Skeletal muscle satellite cell (primary cell): ENCODE measurements around the gene TBX5. TPM values are rescaled to one million over a fixed set of nuclear protein-coding genes. Genes with fewer than 3 reads are reported as not detected.

Experiments
- H3K27me3 ChIP-seq: 2 replicates; pipeline ENCODE4 v1.7.0; 2013; ENCODE audit warnings: low read length; ENCODE audit not compliant: control insufficient read depth, insufficient read depth
- H3K36me3 ChIP-seq: 2 replicates; pipeline ENCODE4 v1.7.0; 2013; ENCODE audit warnings: mild to moderate bottlenecking, control low read depth, low read length; ENCODE audit not compliant: insufficient read depth
- H3K4me1 ChIP-seq: 2 replicates; pipeline ENCODE4 v1.7.0; 2013; ENCODE audit warnings: low read length; ENCODE audit not compliant: control insufficient read depth, insufficient read depth
- H3K4me2 ChIP-seq: 2 replicates; pipeline ENCODE4 v1.7.0; 2013; ENCODE audit warnings: mild to moderate bottlenecking, low read length
- H3K4me3 ChIP-seq: 2 replicates; pipeline ENCODE4 v1.7.0; 2013; ENCODE audit warnings: low read length
- H3K9ac ChIP-seq: 2 replicates; pipeline ENCODE4 v1.7.0; 2013; ENCODE audit warnings: mild to moderate bottlenecking, low read depth, low read length, moderate library complexity
- H3K9me3 ChIP-seq: replicated peaks from 2 replicates; pipeline ENCODE4 v1.7.0; 2013; ENCODE audit warnings: mild to moderate bottlenecking, control low read depth, low read length
- total RNA-seq: library from RNA; depleted of rRNA; stranded (reverse); fragments of >200 nt; gene quantifications from 2 replicates; pipeline ENCODE4 v1.2.3, GENCODE V29; 2012; rRNA removed

Gene TBX5
- 3.3 and 4.1 TPM in 2 replicates for total RNA-seq

GRCh38 chr12:114405519-114406271, at the start of gene TBX5:
Gene TBX5 (minus strand): TSS chr12:114406144. CDS start chr12:114403898, 2,246 bp downstream.
- no peaks in the 10 kb centered on the region for H3K9me3 ChIP-seq
- H3K4me1 ChIP-seq: no peaks in the 10 kb centered on the region
- H3K4me3 ChIP-seq: no peak within 1 kb of the TSS
- H3K27me3 ChIP-seq: peaks cover 80% of the 10 kb centered on the region
- H3K36me3 ChIP-seq: no peaks in the 10 kb centered on the region
- no peak within 1 kb of the TSS for H3K4me2 ChIP-seq
- H3K9ac ChIP-seq: no peak within 1 kb of the TSS

GRCh38 chr12:114451657-114452056, 45.7 kb upstream of the TBX5 start:
- no peaks in the 10 kb centered on the region for H3K4me1 ChIP-seq
- H3K27me3 ChIP-seq: no peaks in the 10 kb centered on the region
- no peaks in the 10 kb centered on the region for H3K9me3 ChIP-seq
- no peak overlapping the region for H3K4me2 ChIP-seq
- no peak overlapping the region for H3K4me3 ChIP-seq
- H3K9ac ChIP-seq: no peak overlapping the region
- H3K36me3 ChIP-seq: no peaks in the 10 kb centered on the region

- H3K9ac ChIP-seq: no peak overlapping the region
- H3K27me3 ChIP-seq: peaks cover 8% of the 10 kb centered on the region
- no peaks in the 10 kb centered on the region for H3K36me3 ChIP-seq
- no peaks in the 10 kb centered on the region for H3K4me1 ChIP-seq
- no peak overlapping the region for H3K4me3 ChIP-seq
- no peaks in the 10 kb centered on the region for H3K9me3 ChIP-seq
- H3K4me2 ChIP-seq: no peak overlapping the region
Observed at GRCh38 chr12:114450515-114451300, 44.8 kb upstream of the TBX5 start.

GRCh38 chr12:114450019-114450418, 44.1 kb upstream of the TBX5 start:
- Histone ChIP-seq H3K27me3 (peaks cover 8% of the 10 kb centered on the region), H3K4me1 (no peaks in the 10 kb centered on the region), H3K4me2 (no peak overlapping the region), H3K9ac (no peak overlapping the region), H3K9me3 (no peaks in the 10 kb centered on the region), H3K4me3 (no peak overlapping the region), H3K36me3 (no peaks in the 10 kb centered on the region)

- Histone ChIP-seq H3K4me2 (no peak overlapping the region), H3K4me3 (no peak overlapping the region), H3K36me3 (no peaks in the 10 kb centered on the region), H3K4me1 (no peaks in the 10 kb centered on the region), H3K27me3 (peaks cover 18% of the 10 kb centered on the region), H3K9ac (no peak overlapping the region), H3K9me3 (no peaks in the 10 kb centered on the region)
Observed at GRCh38 chr12:114448618-114448933, 42.6 kb upstream of the TBX5 start.

- H3K4me2 ChIP-seq: no peak overlapping the region
- H3K27me3 ChIP-seq: peaks cover 24% of the 10 kb centered on the region
- H3K4me3 ChIP-seq: no peak overlapping the region
- no peaks in the 10 kb centered on the region for H3K4me1 ChIP-seq
- H3K36me3 ChIP-seq: no peaks in the 10 kb centered on the region
- H3K9ac ChIP-seq: no peak overlapping the region
- no peaks in the 10 kb centered on the region for H3K9me3 ChIP-seq
Observed at GRCh38 chr12:114447799-114448617, 42.1 kb upstream of the TBX5 start.

- Histone ChIP-seq H3K4me2 (no peak overlapping the region), H3K4me3 (no peak overlapping the region), H3K9me3 (no peaks in the 10 kb centered on the region), H3K27me3 (peaks cover 30% of the 10 kb centered on the region), H3K36me3 (no peaks in the 10 kb centered on the region), H3K9ac (no peak overlapping the region), H3K4me1 (no peaks in the 10 kb centered on the region)
Observed at GRCh38 chr12:114447274-114447716, 41.4 kb upstream of the TBX5 start.

GRCh38 chr12:114445401-114446323, 39.7 kb upstream of the TBX5 start:
- no peaks in the 10 kb centered on the region for H3K36me3 ChIP-seq
- no peak overlapping the region for H3K4me2 ChIP-seq
- H3K4me3 ChIP-seq: no peak overlapping the region
- H3K4me1 ChIP-seq: no peaks in the 10 kb centered on the region
- H3K9ac ChIP-seq: no peak overlapping the region
- no peaks in the 10 kb centered on the region for H3K9me3 ChIP-seq
- H3K27me3 ChIP-seq: peaks cover 45% of the 10 kb centered on the region

- H3K9ac ChIP-seq: no peak overlapping the region
- no peaks in the 10 kb centered on the region for H3K36me3 ChIP-seq
- peaks cover 55% of the 10 kb centered on the region for H3K27me3 ChIP-seq
- no peak overlapping the region for H3K4me3 ChIP-seq
- no peaks in the 10 kb centered on the region for H3K4me1 ChIP-seq
- H3K9me3 ChIP-seq: no peaks in the 10 kb centered on the region
- H3K4me2 ChIP-seq: no peak overlapping the region
Observed at GRCh38 chr12:114444422-114445279, 38.7 kb upstream of the TBX5 start.
